Retinal pigment epithelial cell (primary cell): ENCODE measurements around the gene ADARB2.

Experiments
- DNase-seq: peaks from one replicate; pipeline ENCODE4 v3.0.0-alpha.2; 2010; ENCODE audit warnings: low read depth
- H3K4me3 ChIP-seq: 2 replicates; pipeline ENCODE4 v1.5.1; 2011; ENCODE audit warnings: mild to moderate bottlenecking, low read length, control low read depth, moderate library complexity
- CTCF ChIP-seq: conservative IDR thresholded peaks from 2 replicates; pipeline ENCODE4 v1.5.1; 2011; ENCODE audit warnings: low read depth, low read length, control low read depth, inconsistent platforms

Gene ADARB2

GRCh38 chr10:1404323-1405260 is 332.7 kb downstream of the ADARB2 start:
- H3K4me3 ChIP-seq: no peak overlapping the region
- no peak for DNase-seq
- TF ChIP-seq CTCF: no peak

- TF ChIP-seq CTCF: no peak
- DNase-seq: no peak
- H3K4me3 ChIP-seq: no peak overlapping the region
Measured at GRCh38 chr10:1403508-1404322, 333.6 kb downstream of the ADARB2 start.

- DNase-seq: no peak
- H3K4me3 ChIP-seq: no peak overlapping the region
- TF ChIP-seq CTCF: no peak
Measured at GRCh38 chr10:1402816-1403507, 334.4 kb downstream of the ADARB2 start.

- DNase-seq: no peak
- TF ChIP-seq CTCF: no peak
- H3K4me3 ChIP-seq: no peak overlapping the region
Measured at GRCh38 chr10:1402016-1402770, 335.1 kb downstream of the ADARB2 start.

- no peak for DNase-seq
- TF ChIP-seq CTCF: no peak
- H3K4me3 ChIP-seq: no peak overlapping the region
Measured at GRCh38 chr10:1401071-1401965, 336.0 kb downstream of the ADARB2 start.
